Measurements from ENCODE around the gene TMEM187. TPM values are rescaled to one million over a fixed set of nuclear protein-coding genes. Genes with fewer than 3 reads are reported as not detected.

TMEM187 gene
- total RNA-seq, 4 donors from 2014 or later: 3.6 to 6.9 (median 6.1) TPM

- Histone ChIP-seq H3K4me3 (peak overlapping the region in 3 of 4 donors; percentile 9 to 45 (median 15)), H3K4me1 (peaks cover 17 to 84% (median 68%) of the 10 kb centered on the region in 4 donors), H3K27me3 (no peaks in the 10 kb centered on the region), H3K36me3 (peaks cover 21 to 87% (median 58%) of the 10 kb centered on the region in 4 donors), H3K27ac (replicated peaks in 1 of 4) (peak overlapping the region; percentile 82 to 88 (median 85)), H3K9me3 (no peaks in the 10 kb centered on the region)
- intact Hi-C loops (cut with DNase I): loop anchor here (2.0 kb wide), 1 partner anchor 187 kb away; the partner anchor contains the start of gene PLXNB3
- no peak for TF ChIP-seq CTCF (IDR thresholded peaks at IDR 0.05)
- no peak for TF ChIP-seq POLR2A (IDR thresholded peaks at IDR 0.05; ENCODE audit: low read depth)
- no peak for TF ChIP-seq POLR2AphosphoS5 (IDR thresholded peaks at IDR 0.05)
- no peak for TF ChIP-seq EP300 (IDR thresholded peaks at IDR 0.05)
- 83% methylated on average over 16 of the region's 28 CpGs for WGBS
- no peak for DNase-seq (ENCODE audit: extremely low spot score)
Observed at GRCh38 chrX:153951683-153952372, 20.7 kb upstream of the TMEM187 start.

- TF ChIP-seq POLR2A (IDR thresholded peaks at IDR 0.05; ENCODE audit: low read depth) (no peak), CTCF (IDR thresholded peaks at IDR 0.05) (no peak), POLR2AphosphoS5 (IDR thresholded peaks at IDR 0.05) (no peak), EP300 (IDR thresholded peaks at IDR 0.05) (no peak)
- Histone ChIP-seq H3K27ac (replicated peaks in 1 of 4) (peak overlapping the region; percentile 82 to 88 (median 85)), H3K4me1 (peaks cover 17 to 81% (median 71%) of the 10 kb centered on the region in 4 donors), H3K36me3 (peaks cover 21 to 94% (median 65%) of the 10 kb centered on the region in 4 donors), H3K27me3 (no peaks in the 10 kb centered on the region), H3K9me3 (no peaks in the 10 kb centered on the region), H3K4me3 (peak overlapping the region in 3 of 4 donors; percentile 9 to 45 (median 45))
- intact Hi-C loops (cut with DNase I): loop anchor here (2.0 kb wide), 1 partner anchor 188 kb away; the partner anchor contains the start of gene PLXNB3
- 58% methylated on average over 2 of the region's 32 CpGs for WGBS
- no peak for DNase-seq (ENCODE audit: extremely low spot score)
Observed at GRCh38 chrX:153952373-153953026, 20.1 kb upstream of the TMEM187 start.

GRCh38 chrX:153953342-153953830, 19.2 kb upstream of the TMEM187 start:
- peaks cover 12 to 73% (median 65%) of the 10 kb centered on the region in 4 donors for H3K4me1 ChIP-seq
- WGBS: 30% methylated on average over 12 of the region's 33 CpGs
- H3K9me3 ChIP-seq: no peaks in the 10 kb centered on the region
- TF ChIP-seq POLR2A (IDR thresholded peaks at IDR 0.05; ENCODE audit: low read depth): no peak
- peak; percentile 78 to 81 for TF ChIP-seq POLR2AphosphoS5 (IDR thresholded peaks at IDR 0.05)
- no peak for TF ChIP-seq EP300 (IDR thresholded peaks at IDR 0.05)
- peak; percentile 97 to 99 (median 97) for TF ChIP-seq CTCF (IDR thresholded peaks at IDR 0.05)
- intact Hi-C loops (cut with DNase I): loop anchor here (2.0 kb wide), 1 partner anchor 189 kb away; the partner anchor contains the start of gene PLXNB3
- peak; percentile 92 for DNase-seq (ENCODE audit: extremely low spot score)
- peak overlapping the region; percentile 82 to 88 (median 85) for H3K27ac ChIP-seq (replicated peaks in 1 of 4)
- H3K4me3 ChIP-seq: peak overlapping the region; percentile 33 to 45 (median 42)
- peaks cover 21 to 96% (median 74%) of the 10 kb centered on the region in 4 donors for H3K36me3 ChIP-seq
- no peaks in the 10 kb centered on the region for H3K27me3 ChIP-seq

DNA sequence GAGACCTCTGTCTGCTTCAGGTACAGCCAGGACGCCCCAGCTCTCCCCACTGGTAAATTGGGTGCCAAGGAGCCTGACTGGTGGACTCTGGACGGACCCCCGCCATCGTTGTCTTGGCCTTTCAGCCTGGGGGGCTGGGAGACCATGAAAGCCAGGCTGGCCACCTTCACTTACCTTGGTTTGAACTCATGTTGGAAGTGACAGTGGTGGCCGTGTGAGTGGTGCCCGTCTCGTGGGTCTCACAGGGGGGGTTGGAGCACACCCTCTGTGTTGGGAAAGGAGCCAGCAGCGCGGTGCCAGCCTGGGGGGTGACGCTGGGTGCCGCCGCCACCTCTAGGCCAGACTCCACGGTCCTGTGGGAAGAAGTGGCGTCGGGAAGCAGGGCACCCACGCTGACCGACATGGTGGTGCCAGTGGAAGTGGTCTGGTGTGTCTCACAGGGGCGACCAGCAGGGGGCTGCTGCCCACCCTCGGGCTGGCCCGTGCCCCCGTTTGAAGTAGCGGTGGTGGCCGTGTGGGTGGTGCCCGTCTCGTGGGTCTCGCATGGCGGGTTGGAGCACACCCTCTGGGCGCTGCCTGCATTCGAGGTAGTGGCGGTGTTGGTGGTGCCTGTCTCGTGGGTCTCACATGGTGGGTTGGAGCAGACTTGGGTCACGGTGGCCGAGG, 18.5 kb upstream of the TMEM187 start:
- WGBS: 65% methylated on average over 10 of the region's 33 CpGs

More for the DNA sequence above, 18.5 kb upstream of the TMEM187 start:
- DNase-seq (ENCODE audit: extremely low spot score): no peak
- Histone ChIP-seq H3K4me1 (peaks cover 8 to 67% (median 59%) of the 10 kb centered on the region in 4 donors), H3K4me3 (peak overlapping the region; percentile 33 to 45 (median 42)), H3K9me3 (no peaks in the 10 kb centered on the region), H3K36me3 (peaks cover 21 to 99% (median 80%) of the 10 kb centered on the region in 4 donors), H3K27me3 (no peaks in the 10 kb centered on the region), H3K27ac (replicated peaks in 1 of 4) (peak overlapping the region; percentile 82 to 88 (median 85))
- intact Hi-C loops (cut with DNase I): loop anchor here (2.0 kb wide), 1 partner anchor 189 kb away; the partner anchor contains the start of gene PLXNB3
- TF ChIP-seq CTCF (IDR thresholded peaks at IDR 0.05): no peak
- TF ChIP-seq POLR2A (IDR thresholded peaks at IDR 0.05; ENCODE audit: low read depth): no peak
- no peak for TF ChIP-seq POLR2AphosphoS5 (IDR thresholded peaks at IDR 0.05)
- no peak for TF ChIP-seq EP300 (IDR thresholded peaks at IDR 0.05)
